ENCODE data around the gene SEMA3E. TPM values are rescaled to one million over a fixed set of nuclear protein-coding genes. Genes with fewer than 3 reads are reported as not detected.

Gene SEMA3E
- total RNA-seq, 5 donors from 2014 or later (not counting 1 experiment from before 2014, with no cell fraction given), result not detected

DNA sequence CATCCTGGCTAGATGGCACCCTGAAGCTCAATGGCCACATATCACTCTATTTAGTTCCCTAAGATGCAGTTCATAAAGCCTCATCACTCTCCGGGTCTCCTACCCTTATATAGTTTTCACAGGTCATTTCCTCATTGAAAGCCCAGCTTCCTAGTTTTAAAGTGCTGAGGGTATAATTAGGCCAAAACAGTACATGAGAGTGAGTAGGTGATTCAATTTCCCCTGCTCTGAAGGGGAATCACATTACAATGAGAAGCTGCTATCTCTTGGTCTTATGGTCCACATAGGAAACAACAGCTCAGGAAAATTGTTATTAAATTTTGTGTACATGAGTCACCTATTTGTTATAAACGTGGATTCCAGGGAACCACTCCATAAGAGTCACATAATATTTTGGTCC lies 162.0 kb downstream of the SEMA3E start:
- H3K27ac ChIP-seq (ENCODE audit: low read length), result no peak overlapping the region
- Mint-ChIP-seq H3K4me1 (no peaks in the 10 kb centered on the region), H3K27me3 (no peaks in the 10 kb centered on the region), H3K27ac (no peak overlapping the region), H3K4me3 (no peak overlapping the region), H3K36me3 (no peaks in the 10 kb centered on the region), H3K9me3 (peaks cover 5 to 16% (median 12%) of the 10 kb centered on the region in 3 donors)
- H3K36me3 ChIP-seq (ENCODE audit: control insufficient read depth in 2 of 2, extremely low read depth in 1 of 2, insufficient read depth in 1 of 2, low read length in 1 of 2), result no peaks in the 10 kb centered on the region
- no peaks in the 10 kb centered on the region for H3K4me1 ChIP-seq (ENCODE audit: control insufficient read depth in 1 of 2, extremely low read depth in 1 of 2, insufficient read depth in 2 of 2, low read length in 2 of 2)
- H3K9me3 ChIP-seq, result no peaks in the 10 kb centered on the region
- H3K27me3 ChIP-seq (replicated peaks in 1 of 2; ENCODE audit: control insufficient read depth in 2 of 2, extremely low read depth in 1 of 2, insufficient read depth in 2 of 2, low read length in 1 of 2), result no peaks in the 10 kb centered on the region
- ChIA-PET CTCF (no interaction called here), POLR2A (no interaction called here)
- WGBS (ENCODE audit: insufficient coverage), result no CpG with 5 or more reads among the region's 2 CpGs
- H3K4me3 ChIP-seq (ENCODE audit: control insufficient read depth in 1 of 2, extremely low read depth in 1 of 2, low read length in 1 of 2), result no peak overlapping the region
- DNase-seq (no peak), ATAC-seq (replicated peaks in 1 of 4) (no peak)

GRCh38 chr7:83486536-83486935 lies 162.4 kb downstream of the SEMA3E start:
- Histone ChIP-seq H3K4me3 (ENCODE audit: control insufficient read depth in 1 of 2, extremely low read depth in 1 of 2, low read length in 1 of 2) (no peak overlapping the region), H3K27me3 (replicated peaks in 1 of 2; ENCODE audit: control insufficient read depth in 2 of 2, extremely low read depth in 1 of 2, insufficient read depth in 2 of 2, low read length in 1 of 2) (no peaks in the 10 kb centered on the region), H3K9me3 (no peaks in the 10 kb centered on the region), H3K4me1 (ENCODE audit: control insufficient read depth in 1 of 2, extremely low read depth in 1 of 2, insufficient read depth in 2 of 2, low read length in 2 of 2) (no peaks in the 10 kb centered on the region), H3K27ac (ENCODE audit: low read length) (no peak overlapping the region), H3K36me3 (ENCODE audit: control insufficient read depth in 2 of 2, extremely low read depth in 1 of 2, insufficient read depth in 1 of 2, low read length in 1 of 2) (no peaks in the 10 kb centered on the region)
- no peak overlapping the region for H3K4me3 Mint-ChIP-seq
- H3K36me3 Mint-ChIP-seq, result no peaks in the 10 kb centered on the region
- DNase-seq, result no peak
- no peaks in the 10 kb centered on the region for H3K27me3 Mint-ChIP-seq
- POLR2A ChIA-PET, result no interaction called here
- H3K4me1 Mint-ChIP-seq, result no peaks in the 10 kb centered on the region
- CTCF ChIA-PET, result no interaction called here
- ATAC-seq (replicated peaks in 1 of 4), result no peak
- H3K27ac Mint-ChIP-seq, result no peak overlapping the region
- 17% methylated on average over 1 of the region's 2 CpGs for WGBS (ENCODE audit: insufficient coverage)
- H3K9me3 Mint-ChIP-seq, result peaks cover 6 to 16% (median 14%) of the 10 kb centered on the region in 3 donors

- ChIA-PET CTCF (no interaction called here), POLR2A (no interaction called here)
- no peak overlapping the region for H3K4me3 ChIP-seq (ENCODE audit: control insufficient read depth in 1 of 2, extremely low read depth in 1 of 2, low read length in 1 of 2)
- H3K27me3 Mint-ChIP-seq, result no peaks in the 10 kb centered on the region
- peaks cover 6 to 14% (median 13%) of the 10 kb centered on the region in 3 donors for H3K9me3 Mint-ChIP-seq
- ATAC-seq (replicated peaks in 1 of 4) (no peak), DNase-seq (no peak)
- no peaks in the 10 kb centered on the region for H3K9me3 ChIP-seq
- no peaks in the 10 kb centered on the region for H3K4me1 Mint-ChIP-seq
- H3K27ac Mint-ChIP-seq, result no peak overlapping the region
- no CpG with 5 or more reads among the region's 1 CpG for WGBS (ENCODE audit: insufficient coverage)
- no peaks in the 10 kb centered on the region for H3K4me1 ChIP-seq (ENCODE audit: control insufficient read depth in 1 of 2, extremely low read depth in 1 of 2, insufficient read depth in 2 of 2, low read length in 2 of 2)
- H3K36me3 ChIP-seq (ENCODE audit: control insufficient read depth in 2 of 2, extremely low read depth in 1 of 2, insufficient read depth in 1 of 2, low read length in 1 of 2), result no peaks in the 10 kb centered on the region
- H3K27ac ChIP-seq (ENCODE audit: low read length), result no peak overlapping the region
- H3K27me3 ChIP-seq (replicated peaks in 1 of 2; ENCODE audit: control insufficient read depth in 2 of 2, extremely low read depth in 1 of 2, insufficient read depth in 2 of 2, low read length in 1 of 2), result no peaks in the 10 kb centered on the region
- H3K36me3 Mint-ChIP-seq, result no peaks in the 10 kb centered on the region
- H3K4me3 Mint-ChIP-seq, result no peak overlapping the region
These were observed 164.1 kb downstream of the SEMA3E start for GRCh38 chr7:83484826-83485225.

DNA sequence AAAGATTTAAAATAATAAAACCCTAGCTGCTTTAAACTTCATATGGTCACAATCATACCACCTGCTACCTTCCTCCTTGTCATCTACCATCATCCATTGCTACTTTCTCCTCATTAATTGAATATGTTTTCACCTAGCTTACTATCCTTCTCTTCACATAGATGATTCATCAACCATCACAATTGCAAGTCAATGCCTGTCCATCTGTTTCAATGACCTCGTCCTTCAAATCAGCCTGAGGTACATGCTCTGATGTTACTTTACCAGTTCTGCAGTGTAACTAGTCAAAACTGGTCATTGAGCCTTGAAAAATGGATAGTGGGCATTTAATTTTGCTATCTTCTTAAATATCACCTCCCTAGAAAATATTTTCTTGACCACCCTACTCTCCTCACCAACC lies 164.7 kb downstream of the SEMA3E start:
- H3K4me1 Mint-ChIP-seq, result no peaks in the 10 kb centered on the region
- H3K4me3 ChIP-seq (ENCODE audit: control insufficient read depth in 1 of 2, extremely low read depth in 1 of 2, low read length in 1 of 2), result no peak overlapping the region
- H3K27me3 ChIP-seq (replicated peaks in 1 of 2; ENCODE audit: control insufficient read depth in 2 of 2, extremely low read depth in 1 of 2, insufficient read depth in 2 of 2, low read length in 1 of 2), result no peaks in the 10 kb centered on the region
- no CpG with 5 or more reads among the region's 1 CpG for WGBS (ENCODE audit: insufficient coverage)
- no peak overlapping the region for H3K27ac Mint-ChIP-seq
- DNase-seq (no peak), ATAC-seq (replicated peaks in 1 of 4) (no peak)
- no peaks in the 10 kb centered on the region for H3K9me3 ChIP-seq
- no peak overlapping the region for H3K27ac ChIP-seq (ENCODE audit: low read length)
- no peaks in the 10 kb centered on the region for H3K4me1 ChIP-seq (ENCODE audit: control insufficient read depth in 1 of 2, extremely low read depth in 1 of 2, insufficient read depth in 2 of 2, low read length in 2 of 2)
- CTCF ChIA-PET, result no interaction called here
- H3K36me3 Mint-ChIP-seq, result no peaks in the 10 kb centered on the region
- H3K9me3 Mint-ChIP-seq, result peaks cover 6 to 14% (median 13%) of the 10 kb centered on the region in 3 donors
- POLR2A ChIA-PET, result no interaction called here
- no peaks in the 10 kb centered on the region for H3K27me3 Mint-ChIP-seq
- H3K36me3 ChIP-seq (ENCODE audit: control insufficient read depth in 2 of 2, extremely low read depth in 1 of 2, insufficient read depth in 1 of 2, low read length in 1 of 2), result no peaks in the 10 kb centered on the region
- no peak overlapping the region for H3K4me3 Mint-ChIP-seq

DNA sequence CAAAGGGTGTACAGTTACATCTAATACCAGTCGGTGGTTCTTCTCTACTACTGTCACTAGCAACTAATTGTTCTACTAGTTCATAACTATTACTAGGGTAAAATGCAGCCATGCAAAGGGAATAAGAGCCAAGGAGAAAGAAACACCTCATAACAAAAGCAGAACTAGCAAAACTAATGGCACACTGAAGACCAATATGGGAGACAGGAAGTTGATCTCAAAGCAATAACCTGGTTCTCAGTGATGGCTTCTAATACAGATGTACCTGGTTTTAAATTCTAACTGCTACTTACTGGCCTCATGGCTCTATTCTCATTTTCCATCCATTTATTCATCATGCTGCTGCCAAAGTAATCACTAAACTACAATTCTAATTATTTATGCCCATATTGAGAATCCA lies 170.3 kb downstream of the SEMA3E start:
- no peak overlapping the region for H3K27ac Mint-ChIP-seq
- H3K4me1 Mint-ChIP-seq, result no peaks in the 10 kb centered on the region
- ATAC-seq (replicated peaks in 1 of 4) (no peak), DNase-seq (no peak)
- H3K9me3 ChIP-seq, result no peaks in the 10 kb centered on the region
- WGBS (ENCODE audit: insufficient coverage), result no CpG with 5 or more reads among the region's 1 CpG
- H3K4me3 Mint-ChIP-seq, result no peak overlapping the region
- H3K4me3 ChIP-seq (ENCODE audit: control insufficient read depth in 1 of 2, extremely low read depth in 1 of 2, low read length in 1 of 2), result no peak overlapping the region
- H3K36me3 ChIP-seq (ENCODE audit: control insufficient read depth in 2 of 2, extremely low read depth in 1 of 2, insufficient read depth in 1 of 2, low read length in 1 of 2), result no peaks in the 10 kb centered on the region
- no peaks in the 10 kb centered on the region for H3K36me3 Mint-ChIP-seq
- CTCF ChIA-PET, result no interaction called here
- H3K27me3 Mint-ChIP-seq, result no peaks in the 10 kb centered on the region
- H3K27me3 ChIP-seq (replicated peaks in 1 of 2; ENCODE audit: control insufficient read depth in 2 of 2, extremely low read depth in 1 of 2, insufficient read depth in 2 of 2, low read length in 1 of 2), result no peaks in the 10 kb centered on the region
- POLR2A ChIA-PET, result no interaction called here
- H3K4me1 ChIP-seq (ENCODE audit: control insufficient read depth in 1 of 2, extremely low read depth in 1 of 2, insufficient read depth in 2 of 2, low read length in 2 of 2), result no peaks in the 10 kb centered on the region
- peaks cover 2 to 9% (median 5%) of the 10 kb centered on the region in 3 donors for H3K9me3 Mint-ChIP-seq
- no peak overlapping the region for H3K27ac ChIP-seq (ENCODE audit: low read length)

DNA sequence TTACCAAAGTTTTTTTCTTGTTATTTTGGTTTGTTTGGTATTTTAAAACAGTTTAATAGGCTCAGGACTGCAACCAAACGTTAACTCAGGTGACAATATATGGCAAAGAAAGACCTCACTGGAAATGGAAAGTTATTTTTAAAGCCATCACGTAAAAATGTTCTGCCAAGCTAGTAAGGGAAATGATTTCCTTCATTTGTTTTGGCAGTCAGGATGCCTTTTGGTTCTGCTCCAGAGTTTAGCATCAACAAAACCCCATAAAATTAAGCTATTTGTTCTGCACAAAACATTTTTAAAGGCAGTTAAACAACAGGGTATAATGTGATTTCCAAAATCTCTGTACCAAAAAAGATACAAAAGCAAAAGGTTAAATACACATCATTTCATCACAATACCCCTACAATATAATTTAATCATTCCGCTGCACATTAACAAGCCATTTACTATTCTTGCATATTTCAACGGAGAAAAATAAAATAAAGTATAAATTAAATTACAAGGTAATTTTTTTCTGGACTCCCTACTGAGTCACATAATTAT lies 172.4 kb downstream of the SEMA3E start:
- ATAC-seq (replicated peaks in 1 of 4) (no peak), DNase-seq (no peak)
- H3K27me3 Mint-ChIP-seq, result no peaks in the 10 kb centered on the region
- no peak overlapping the region for H3K27ac ChIP-seq (ENCODE audit: low read length)
- H3K4me1 Mint-ChIP-seq, result no peaks in the 10 kb centered on the region
- H3K4me3 ChIP-seq (ENCODE audit: control insufficient read depth in 1 of 2, extremely low read depth in 1 of 2, low read length in 1 of 2), result no peak overlapping the region
- H3K36me3 Mint-ChIP-seq, result no peaks in the 10 kb centered on the region
- WGBS (ENCODE audit: insufficient coverage), result 14% methylated on average over 1 of the region's 4 CpGs
- ChIA-PET CTCF (no interaction called here), POLR2A (no interaction called here)
- no peaks in the 10 kb centered on the region for H3K9me3 ChIP-seq
- H3K27me3 ChIP-seq (replicated peaks in 1 of 2; ENCODE audit: control insufficient read depth in 2 of 2, extremely low read depth in 1 of 2, insufficient read depth in 2 of 2, low read length in 1 of 2), result no peaks in the 10 kb centered on the region
- H3K4me1 ChIP-seq (ENCODE audit: control insufficient read depth in 1 of 2, extremely low read depth in 1 of 2, insufficient read depth in 2 of 2, low read length in 2 of 2), result no peaks in the 10 kb centered on the region
- H3K27ac Mint-ChIP-seq, result no peak overlapping the region
- no peaks in the 10 kb centered on the region for H3K36me3 ChIP-seq (ENCODE audit: control insufficient read depth in 2 of 2, extremely low read depth in 1 of 2, insufficient read depth in 1 of 2, low read length in 1 of 2)
- H3K4me3 Mint-ChIP-seq, result no peak overlapping the region
- peaks cover 0 to 11% (median 5%) of the 10 kb centered on the region in 3 donors for H3K9me3 Mint-ChIP-seq

DNA sequence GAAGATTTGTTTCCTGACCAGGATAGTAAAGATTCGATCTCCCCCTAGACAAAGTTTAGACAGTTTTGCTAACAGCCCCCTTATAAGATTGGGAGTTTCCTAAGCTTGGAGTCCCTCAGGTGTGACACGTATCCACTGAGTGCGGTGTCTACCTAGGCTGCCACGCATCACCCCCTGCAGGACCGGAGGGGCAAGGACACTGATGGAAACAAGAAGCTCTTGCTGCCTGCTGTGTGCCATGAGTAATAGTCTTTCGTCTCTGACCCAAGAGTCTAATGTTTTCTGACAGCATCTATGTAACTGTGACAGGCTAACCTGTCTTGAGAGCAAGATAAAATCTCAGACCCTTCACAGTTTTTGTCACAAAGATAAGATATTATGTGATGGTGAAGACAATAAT lies 173.5 kb downstream of the SEMA3E start:
- Mint-ChIP-seq H3K36me3 (no peaks in the 10 kb centered on the region), H3K27me3 (no peaks in the 10 kb centered on the region), H3K4me1 (no peaks in the 10 kb centered on the region), H3K4me3 (no peak overlapping the region), H3K27ac (no peak overlapping the region), H3K9me3 (peaks cover 0 to 11% (median 5%) of the 10 kb centered on the region in 3 donors)
- H3K9me3 ChIP-seq, result no peaks in the 10 kb centered on the region
- no peaks in the 10 kb centered on the region for H3K36me3 ChIP-seq (ENCODE audit: control insufficient read depth in 2 of 2, extremely low read depth in 1 of 2, insufficient read depth in 1 of 2, low read length in 1 of 2)
- no peak overlapping the region for H3K27ac ChIP-seq (ENCODE audit: low read length)
- H3K27me3 ChIP-seq (replicated peaks in 1 of 2; ENCODE audit: control insufficient read depth in 2 of 2, extremely low read depth in 1 of 2, insufficient read depth in 2 of 2, low read length in 1 of 2), result no peaks in the 10 kb centered on the region
- ChIA-PET POLR2A (no interaction called here), CTCF (no interaction called here)
- no peaks in the 10 kb centered on the region for H3K4me1 ChIP-seq (ENCODE audit: control insufficient read depth in 1 of 2, extremely low read depth in 1 of 2, insufficient read depth in 2 of 2, low read length in 2 of 2)
- no peak overlapping the region for H3K4me3 ChIP-seq (ENCODE audit: control insufficient read depth in 1 of 2, extremely low read depth in 1 of 2, low read length in 1 of 2)
- no peak for DNase-seq
- ATAC-seq (replicated peaks in 1 of 4), result no peak
- WGBS (ENCODE audit: insufficient coverage), result 45% methylated on average over 5 of the region's 6 CpGs
